Osteocyte (in vitro differentiated cells): Measurements from ENCODE around the gene ART3. TPM values are rescaled to one million over a fixed set of nuclear protein-coding genes. Genes with fewer than 3 reads are reported as not detected.

Experiments
- DNase-seq: peaks from one replicate; pipeline ENCODE4 v3.0.0; 2021; ENCODE audit warnings: mixed read lengths; ENCODE audit not compliant: unreplicated experiment; ENCODE audit errors: extremely low spot score
- H3K27ac Mint-ChIP-seq: one replicate; pipeline ENCODE4 v1.8.0; 2021; ENCODE audit warnings: mild to moderate bottlenecking, mixed read lengths; ENCODE audit not compliant: unreplicated experiment
- H3K27me3 Mint-ChIP-seq: one replicate; pipeline ENCODE4 v1.8.0; 2021; ENCODE audit warnings: mixed read lengths; ENCODE audit not compliant: unreplicated experiment
- H3K36me3 Mint-ChIP-seq: one replicate; pipeline ENCODE4 v1.8.0; 2021; ENCODE audit warnings: mixed read lengths; ENCODE audit not compliant: unreplicated experiment
- H3K4me1 Mint-ChIP-seq: one replicate; pipeline ENCODE4 v1.8.0; 2021; ENCODE audit warnings: mixed read lengths; ENCODE audit not compliant: unreplicated experiment
- H3K4me3 Mint-ChIP-seq: one replicate; pipeline ENCODE4 v1.8.0; 2021; ENCODE audit warnings: mild to moderate bottlenecking, moderate library complexity, mixed read lengths; ENCODE audit not compliant: unreplicated experiment
- H3K9me3 Mint-ChIP-seq: one replicate; pipeline ENCODE4 v1.8.0; 2021; ENCODE audit warnings: mixed read lengths; ENCODE audit not compliant: unreplicated experiment
- CTCF ChIP-seq: fragments of 200-600 bp; sonication (generic); IDR thresholded peaks from 2 replicates; pipeline ENCODE4 v1.5.0; 2021; ENCODE audit warnings: antibody characterized with exemption, mild to moderate bottlenecking, moderate library complexity
- long read RNA-seq: library from polyadenylated mRNA; unstranded; transcript quantifications from one replicate; pipeline ENCODE4 v2.0.0, GENCODE V29; 2021
- total RNA-seq: library from RNA; stranded (reverse); gene quantifications from 2 replicates; pipeline ENCODE4 v1.2.1, GENCODE V29; 2021

ART3 gene
- not detected in 2 replicates for total RNA-seq
- long read RNA-seq: 0 reads

GRCh38 chr4:76074468-76074867 lies at the start of gene ART3:
Gene ART3 (plus strand): TSS chr4:76074709. CDS start chr4:76075890, 1,181 bp downstream.
- no peak within 1 kb of the TSS for H3K27ac Mint-ChIP-seq
- no peak within 1 kb of the TSS for H3K4me3 Mint-ChIP-seq
- TF ChIP-seq CTCF: no peak
- H3K4me1 Mint-ChIP-seq: no peaks in the 10 kb centered on the region
- no peaks in the 10 kb centered on the region for H3K36me3 Mint-ChIP-seq
- peaks cover 17% of the 10 kb centered on the region for H3K27me3 Mint-ChIP-seq
- H3K9me3 Mint-ChIP-seq: no peaks in the 10 kb centered on the region
- DNase-seq: no peak

- DNase-seq: no peak
- no peak overlapping the region for H3K27ac Mint-ChIP-seq
- H3K4me1 Mint-ChIP-seq: no peaks in the 10 kb centered on the region
- no peaks in the 10 kb centered on the region for H3K36me3 Mint-ChIP-seq
- H3K27me3 Mint-ChIP-seq: peaks cover 71% of the 10 kb centered on the region
- H3K9me3 Mint-ChIP-seq: no peaks in the 10 kb centered on the region
- no peak for TF ChIP-seq CTCF
- H3K4me3 Mint-ChIP-seq: no peak overlapping the region
These were observed 46.2 kb upstream of the ART3 start for GRCh38 chr4:76028350-76028765.

GRCh38 chr4:76029300-76029699 lies 45.2 kb upstream of the ART3 start:
- Mint-ChIP-seq H3K36me3 (no peaks in the 10 kb centered on the region), H3K27ac (no peak overlapping the region), H3K4me1 (no peaks in the 10 kb centered on the region), H3K9me3 (no peaks in the 10 kb centered on the region), H3K27me3 (peaks cover 73% of the 10 kb centered on the region), H3K4me3 (no peak overlapping the region)
- TF ChIP-seq CTCF: no peak
- DNase-seq: no peak

GRCh38 chr4:76035141-76035540 lies 39.4 kb upstream of the ART3 start:
- Mint-ChIP-seq H3K27ac (no peak overlapping the region), H3K4me1 (no peaks in the 10 kb centered on the region), H3K9me3 (no peaks in the 10 kb centered on the region), H3K27me3 (peaks cover 42% of the 10 kb centered on the region), H3K36me3 (no peaks in the 10 kb centered on the region), H3K4me3 (no peak overlapping the region)
- DNase-seq: no peak
- no peak for TF ChIP-seq CTCF

- no peaks in the 10 kb centered on the region for H3K9me3 Mint-ChIP-seq
- no peaks in the 10 kb centered on the region for H3K4me1 Mint-ChIP-seq
- H3K36me3 Mint-ChIP-seq: no peaks in the 10 kb centered on the region
- DNase-seq: no peak
- no peak within 1 kb of the TSS for H3K4me3 Mint-ChIP-seq
- TF ChIP-seq CTCF: no peak
- peaks cover 40% of the 10 kb centered on the region for H3K27me3 Mint-ChIP-seq
- no peak within 1 kb of the TSS for H3K27ac Mint-ChIP-seq
These were observed 38.6 kb upstream of the ART3 start, which contains the start of gene CXCL11 for GRCh38 chr4:76035799-76036380. Gene CXCL11 (minus strand): TSS chr4:76036070. CDS start chr4:76035987, 83 bp downstream.
